HG03135 (cell line): ENCODE data around the gene WWOX.

ENCODE experiments used
- ATAC-seq: cut with Tn5 transposase; IDR thresholded peaks from one replicate; pipeline ENCODE4 v1.9.1; 2021; ENCODE audit warnings: mild to moderate bottlenecking, moderate library complexity; ENCODE audit not compliant: unreplicated experiment

The WWOX gene

DNA sequence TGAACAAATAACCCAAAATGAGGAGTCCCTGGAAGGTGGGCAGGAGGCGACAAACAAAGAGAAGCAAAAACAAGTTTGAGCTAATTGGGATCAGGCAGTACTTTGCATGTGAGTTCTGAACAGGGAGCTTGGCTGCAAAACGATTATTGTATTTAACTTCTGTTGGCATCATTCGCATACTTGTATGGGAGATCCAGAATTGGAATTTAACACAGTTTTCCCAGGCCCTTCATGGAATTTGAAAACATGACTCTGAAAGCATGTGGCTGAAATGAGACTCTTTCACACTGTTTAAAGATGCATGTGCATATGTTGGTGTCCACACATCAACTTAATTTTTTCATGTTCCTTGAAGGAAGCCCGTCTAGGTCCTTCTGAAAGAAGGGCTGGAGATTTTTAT lies 674.3 kb downstream of the WWOX start:
- ATAC-seq = no peak

- ATAC-seq = no peak
Measured at GRCh38 chr16:78775161-78775561, 675.7 kb downstream of the WWOX start.

DNA sequence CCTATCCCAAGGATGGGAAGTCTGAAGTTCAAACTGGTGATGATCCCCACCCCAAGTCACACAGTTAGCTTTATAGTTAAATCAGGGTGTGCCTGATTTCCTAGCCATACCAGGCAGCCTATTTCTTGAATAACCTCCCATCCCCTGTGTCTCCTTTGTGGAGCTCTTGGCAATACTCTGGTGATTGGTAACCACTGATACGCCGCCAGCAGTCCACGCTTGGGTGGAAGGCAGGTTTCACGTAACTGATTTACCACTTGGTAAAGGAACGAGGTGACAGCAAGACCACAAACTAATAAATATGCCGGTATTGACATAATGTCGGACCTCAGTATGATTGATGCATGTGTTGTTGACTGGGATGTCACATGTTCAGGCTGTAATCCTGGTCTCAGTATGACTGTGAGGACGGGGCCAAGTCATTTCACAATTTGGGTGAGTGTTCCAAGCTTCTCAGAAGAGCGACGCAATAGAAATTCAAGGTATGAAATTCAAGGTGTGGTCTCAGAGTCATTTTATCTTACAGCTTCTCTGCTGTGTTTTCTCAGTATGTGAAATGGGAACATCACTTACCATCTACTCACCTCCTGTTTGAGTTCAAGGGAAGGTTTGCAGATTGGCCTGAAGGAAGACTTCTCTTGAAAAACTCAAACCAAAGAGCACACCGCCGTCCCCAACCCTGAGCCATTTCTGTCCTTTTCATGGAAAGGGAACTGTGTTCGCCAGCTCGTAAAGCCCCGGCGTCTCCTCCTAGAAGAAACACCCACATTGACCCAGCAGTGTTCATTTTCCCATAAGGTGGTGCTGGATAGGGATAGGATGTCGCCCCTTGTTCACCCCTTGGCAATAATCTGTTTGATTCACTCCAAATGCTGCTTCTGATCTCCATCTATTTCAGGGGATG lies 678.9 kb downstream of the WWOX start:
- no peak for ATAC-seq

- no peak for ATAC-seq
Measured at GRCh38 chr16:78780808-78781207, 681.4 kb downstream of the WWOX start.

DNA sequence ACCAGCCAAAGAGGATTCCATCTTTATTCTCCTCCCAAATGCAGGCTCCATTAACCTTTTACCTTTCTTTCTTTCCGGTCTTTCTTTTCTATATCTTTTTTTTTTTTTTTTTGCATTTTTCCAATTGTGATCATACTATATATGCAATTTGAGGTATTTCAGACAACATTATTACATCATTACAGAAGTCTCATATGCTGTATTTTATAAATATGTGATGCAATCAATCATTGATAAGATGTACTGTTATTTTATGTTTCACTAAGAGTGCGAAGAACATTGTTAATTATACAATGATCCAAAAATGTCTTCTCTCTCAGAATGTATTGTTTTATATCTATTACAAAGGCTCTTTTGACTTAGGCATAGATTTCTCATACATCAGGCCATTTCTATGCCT lies 683.1 kb downstream of the WWOX start:
- ATAC-seq = no peak

DNA sequence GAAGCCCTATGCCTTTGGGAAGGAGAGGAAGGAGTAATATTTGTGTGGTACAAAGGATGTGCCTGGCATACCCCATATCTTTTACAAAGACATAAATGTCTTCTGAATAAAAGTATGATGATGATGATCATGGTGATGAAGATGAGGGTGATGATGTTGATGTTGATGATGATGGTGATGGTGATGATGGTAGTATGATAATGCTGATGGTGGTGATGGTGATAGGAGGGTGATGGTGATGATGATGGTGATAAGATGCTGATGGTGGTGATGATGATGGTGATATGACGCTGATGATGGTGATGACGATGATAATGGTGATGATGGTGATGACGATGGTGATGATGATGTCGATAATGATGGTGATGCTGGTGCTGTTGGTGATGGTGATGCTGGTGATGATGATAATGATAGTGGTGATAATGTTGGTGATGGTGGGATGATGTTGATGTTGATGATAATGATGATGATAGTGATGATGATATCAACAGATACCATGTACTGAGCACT lies 684.2 kb downstream of the WWOX start:
- ATAC-seq = no peak

DNA sequence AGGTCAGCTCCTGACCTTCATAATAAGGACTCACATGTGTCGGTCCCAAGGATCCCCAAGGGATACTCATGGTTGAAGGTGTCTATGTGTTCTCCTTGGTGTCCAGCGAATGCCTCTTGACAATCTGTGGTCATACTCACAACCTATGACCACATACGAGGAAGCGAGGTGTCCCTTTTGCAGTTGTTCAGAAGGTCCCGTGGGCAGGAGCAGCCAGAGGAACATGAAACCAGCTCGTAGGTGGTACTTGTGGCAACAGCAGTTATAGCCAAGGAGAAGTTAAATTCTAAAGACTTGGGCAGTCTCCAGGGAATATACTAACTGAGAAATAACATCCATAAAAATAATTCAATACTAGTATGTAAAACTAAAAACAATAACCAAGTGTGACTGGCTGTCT lies 685.3 kb downstream of the WWOX start:
- ATAC-seq = no peak

- no peak for ATAC-seq
Measured at GRCh38 chr16:78785218-78785617, 685.8 kb downstream of the WWOX start.

GRCh38 chr16:78786635-78787034 lies 687.2 kb downstream of the WWOX start:
- no peak for ATAC-seq

DNA sequence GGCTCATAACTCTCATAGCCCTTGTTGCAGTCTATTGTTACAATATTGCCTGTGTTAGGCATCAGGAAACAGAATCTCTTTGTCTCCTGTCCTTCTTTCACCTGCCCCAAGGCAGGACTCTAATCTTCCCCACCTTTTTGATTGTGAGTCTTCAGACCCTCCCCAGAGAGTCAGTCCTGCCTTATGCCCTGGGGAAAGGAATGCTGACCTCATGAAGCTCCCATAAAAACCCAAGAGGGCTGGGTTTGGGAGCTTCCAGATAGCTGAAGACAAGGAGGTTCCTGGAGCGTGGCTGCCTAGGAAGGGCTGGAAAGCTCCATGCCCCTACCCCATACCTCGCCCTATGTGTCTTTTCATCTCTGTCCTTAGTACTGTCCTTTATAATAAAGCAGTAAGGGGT lies 688.8 kb downstream of the WWOX start:
- ATAC-seq = no peak

DNA sequence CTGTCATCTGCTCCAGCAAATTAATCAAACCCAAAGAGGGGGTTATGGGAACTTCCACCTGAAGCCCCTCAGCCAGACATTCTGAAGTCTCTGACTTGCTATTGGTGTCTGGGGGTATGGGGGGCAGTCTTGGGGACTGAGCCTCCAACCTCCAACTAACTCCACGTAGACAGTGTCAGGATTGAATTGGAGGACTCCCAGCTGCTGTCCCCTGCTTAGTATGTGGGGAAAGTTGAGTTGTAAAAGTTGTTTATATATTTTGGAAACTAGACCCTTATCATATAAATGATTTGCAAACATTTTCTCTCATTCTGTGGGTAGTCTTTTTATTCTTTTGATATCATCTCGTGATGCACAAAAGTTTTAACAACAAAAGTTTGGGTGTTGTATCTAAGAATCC lies 689.2 kb downstream of the WWOX start:
- ATAC-seq = no peak

- no peak for ATAC-seq
Measured at GRCh38 chr16:78789561-78789960, 690.1 kb downstream of the WWOX start.

DNA sequence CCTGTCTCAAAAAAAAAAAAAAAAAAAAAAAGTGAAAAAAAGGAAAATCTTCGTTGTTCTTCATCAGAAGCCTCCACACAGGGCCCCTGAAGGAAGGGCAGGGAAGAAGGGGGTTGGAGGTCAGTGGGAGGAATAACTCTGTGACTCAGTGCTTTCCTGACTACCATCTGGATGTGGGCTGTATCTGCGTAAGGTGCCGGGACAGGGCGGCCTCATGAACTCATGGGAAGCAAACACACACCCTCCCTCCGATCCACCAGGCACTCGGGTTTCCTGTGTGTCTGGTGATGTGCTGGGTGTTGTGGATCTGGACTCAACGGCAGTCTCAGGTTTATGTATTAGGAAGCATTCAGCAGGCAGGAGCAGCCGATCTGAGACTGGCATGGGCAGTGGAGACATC lies 691.6 kb downstream of the WWOX start:
- no peak for ATAC-seq

DNA sequence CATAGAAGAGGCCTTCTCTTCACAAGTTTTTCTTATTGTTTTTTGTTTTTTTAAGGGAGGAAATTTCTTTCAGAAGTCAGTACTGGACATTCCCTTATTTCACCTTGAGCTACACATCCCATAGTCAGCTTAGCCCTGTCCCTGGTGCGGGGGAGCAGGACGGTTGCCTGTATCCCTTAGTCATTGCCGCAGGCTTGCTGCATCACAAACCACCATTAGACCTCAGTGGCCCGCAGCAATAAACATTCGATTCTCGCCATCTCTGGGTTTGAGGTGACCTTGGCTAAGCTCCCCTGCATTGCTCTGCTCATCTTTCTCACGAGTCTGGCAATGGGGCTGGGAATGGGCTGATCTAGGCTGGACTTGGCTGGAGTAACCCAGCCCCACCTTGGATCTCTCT lies 692.5 kb downstream of the WWOX start:
- ATAC-seq = no peak

GRCh38 chr16:78792952-78793351 lies 693.5 kb downstream of the WWOX start:
- ATAC-seq = no peak

- ATAC-seq = no peak
Measured at GRCh38 chr16:78794581-78795250, 695.3 kb downstream of the WWOX start.

DNA sequence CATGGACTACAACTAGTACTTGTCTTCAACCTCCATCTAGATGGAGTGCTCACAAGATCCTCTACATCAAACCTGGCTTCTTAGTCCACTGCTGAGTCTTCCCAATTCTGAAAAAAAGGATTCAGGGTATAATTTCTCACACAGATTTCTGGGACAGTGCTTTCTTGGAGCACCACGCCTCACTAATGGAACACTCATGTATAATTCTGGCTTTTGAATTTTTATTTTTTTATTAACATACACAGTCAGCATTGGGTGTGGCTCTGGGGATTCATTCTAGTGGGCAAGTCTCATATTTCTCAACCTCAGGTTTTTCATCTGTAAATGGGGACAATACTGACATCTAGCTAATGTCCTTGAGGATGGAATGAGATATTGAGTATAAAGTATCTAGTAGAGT lies 696.0 kb downstream of the WWOX start:
- ATAC-seq = no peak

GRCh38 chr16:78796221-78796866 lies 696.9 kb downstream of the WWOX start:
- ATAC-seq = no peak

DNA sequence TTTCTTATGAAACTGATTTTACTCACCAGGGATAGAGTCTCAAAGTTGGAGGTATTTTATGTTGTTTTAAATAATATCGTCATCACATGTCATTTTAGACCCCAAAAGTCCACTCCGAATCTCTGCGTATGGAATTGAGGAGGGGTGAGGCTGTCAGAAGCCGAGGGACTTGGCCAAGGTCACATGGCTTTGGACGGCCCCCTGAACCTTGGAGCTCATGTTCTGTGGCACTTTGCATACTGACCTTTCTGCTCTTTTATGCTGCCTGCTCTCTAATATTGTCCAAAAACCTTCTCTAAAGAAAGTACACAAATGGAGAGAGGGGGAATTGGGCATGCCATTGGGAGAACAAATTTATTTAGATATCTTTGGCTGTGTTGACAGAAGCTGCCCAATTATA lies 700.0 kb downstream of the WWOX start:
- ATAC-seq = no peak

- no peak for ATAC-seq
Measured at GRCh38 chr16:78800523-78800922, 701.1 kb downstream of the WWOX start.

DNA sequence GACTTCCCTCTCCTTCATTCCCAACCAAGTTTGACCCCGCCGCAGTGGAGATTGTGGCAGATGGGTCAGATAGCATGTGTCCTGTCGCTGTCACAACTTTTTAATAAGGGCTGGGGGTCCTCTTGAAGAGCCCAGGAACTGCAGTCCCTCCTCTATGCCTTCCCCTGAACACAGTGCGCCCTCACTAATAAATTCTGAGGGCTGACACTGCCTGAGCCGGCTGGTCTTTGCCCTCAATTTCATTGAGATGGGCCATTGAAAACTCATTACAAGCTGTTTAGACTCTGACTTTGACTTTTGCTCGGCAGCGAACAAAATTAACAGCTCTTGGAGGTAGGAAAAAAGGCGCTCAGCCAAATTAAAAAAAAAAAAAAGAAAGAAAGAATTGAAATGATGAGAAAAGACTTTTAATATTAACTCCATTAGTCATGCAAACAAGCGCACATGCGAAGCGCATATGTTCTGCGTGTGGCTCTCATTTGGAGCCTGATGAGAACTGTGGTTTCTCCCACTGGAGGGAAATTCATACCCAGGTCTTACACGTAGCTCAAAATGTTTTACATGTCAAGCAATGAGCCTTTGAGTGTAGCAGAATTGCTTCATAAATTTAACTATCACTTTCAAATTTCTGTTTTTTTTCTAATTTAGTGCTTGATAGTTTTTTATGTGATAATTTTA lies 704.7 kb downstream of the WWOX start:
- no peak for ATAC-seq
